IPS-15b (cell line): ENCODE measurements around the gene EFCAB7.
"Not testable (repeated sequence)": the region's sequence is repeated elsewhere in the genome, so short reads cannot be mapped to it uniquely, and the experiment has no call there.

Experiments
- H3K27me3 ChIP-seq: one replicate; pipeline ENCODE4 v1.6.1; 2013; ENCODE audit warnings: low read length; ENCODE audit not compliant: control insufficient read depth, insufficient read depth
- H3K36me3 ChIP-seq: one replicate; pipeline ENCODE4 v1.6.1; 2013; ENCODE audit warnings: low read length; ENCODE audit not compliant: control insufficient read depth, insufficient read depth
- H3K4me1 ChIP-seq: one replicate; pipeline ENCODE4 v1.6.1; 2013; ENCODE audit warnings: mild to moderate bottlenecking, low read length; ENCODE audit not compliant: control insufficient read depth, insufficient read depth
- H3K4me3 ChIP-seq: one replicate; pipeline ENCODE4 v1.5.1; 2013; ENCODE audit warnings: low read depth, low read length
- H3K9ac ChIP-seq: one replicate; pipeline ENCODE4 v1.6.1; 2013; ENCODE audit warnings: low read depth, mild to moderate bottlenecking, low read length
- H3K9me3 ChIP-seq: one replicate; pipeline ENCODE4 v1.6.1; 2013; ENCODE audit warnings: mild to moderate bottlenecking, low read length; ENCODE audit not compliant: control insufficient read depth, insufficient read depth

Gene EFCAB7

DNA sequence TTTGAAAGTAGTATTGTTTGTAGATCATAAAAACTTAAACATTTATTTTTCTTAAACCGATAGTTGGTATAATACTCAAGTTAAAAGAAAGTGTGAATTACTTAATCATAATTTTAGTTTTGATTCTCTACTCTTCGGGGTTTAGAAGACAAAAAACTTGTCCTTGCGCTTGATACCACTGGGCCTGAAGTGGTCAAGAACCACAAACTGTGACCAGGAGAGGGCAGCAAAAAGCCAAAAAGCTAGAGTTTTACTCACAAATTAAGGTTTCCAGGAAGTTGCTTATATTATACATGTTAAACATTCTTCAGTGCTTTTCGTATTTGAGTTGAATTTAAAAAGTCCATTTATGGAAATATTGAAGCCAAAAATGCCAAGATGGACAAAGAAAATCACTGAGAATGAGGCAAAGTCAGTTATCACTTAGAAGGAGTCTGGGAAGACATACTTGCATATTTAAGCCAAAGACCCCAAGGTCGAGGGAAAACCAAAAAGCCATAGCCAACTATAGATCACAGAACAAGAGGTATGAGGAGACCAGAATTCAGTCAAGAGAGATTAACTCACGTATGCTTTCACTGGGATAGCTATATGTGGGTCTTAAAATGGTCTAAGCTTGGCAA, 34.2 kb downstream of the EFCAB7 start:
- Histone ChIP-seq H3K9me3 (no peaks in the 10 kb centered on the region), H3K4me3 (no peak overlapping the region), H3K9ac (no peak overlapping the region), H3K27me3 (no peaks in the 10 kb centered on the region), H3K4me1 (peaks cover 4% of the 10 kb centered on the region), H3K36me3 (no peaks in the 10 kb centered on the region)

DNA sequence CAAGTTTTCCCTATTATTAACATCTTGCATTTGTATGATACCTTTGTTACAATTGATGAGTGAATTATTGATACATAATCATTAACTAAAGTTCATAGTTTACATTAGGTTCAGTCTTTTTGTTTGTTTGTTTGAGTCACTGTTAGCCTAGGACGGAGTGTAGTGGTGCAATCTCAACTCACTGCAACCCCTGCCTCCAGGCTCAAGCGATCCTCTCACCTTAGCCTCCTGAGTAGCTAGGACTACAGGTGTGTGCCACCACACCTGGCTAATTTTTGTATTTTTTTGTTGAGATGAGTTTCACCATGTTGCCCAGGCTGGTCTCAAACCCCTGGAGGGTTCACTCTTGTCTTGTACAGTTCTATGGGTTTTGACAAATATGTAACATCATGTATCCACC, 36.0 kb downstream of the EFCAB7 start:
- H3K4me3 ChIP-seq: no peak overlapping the region
- H3K27me3 ChIP-seq: no peaks in the 10 kb centered on the region
- H3K36me3 ChIP-seq: no peaks in the 10 kb centered on the region
- H3K9me3 ChIP-seq: no peaks in the 10 kb centered on the region
- peaks cover 4% of the 10 kb centered on the region for H3K4me1 ChIP-seq
- H3K9ac ChIP-seq: no peak overlapping the region

DNA sequence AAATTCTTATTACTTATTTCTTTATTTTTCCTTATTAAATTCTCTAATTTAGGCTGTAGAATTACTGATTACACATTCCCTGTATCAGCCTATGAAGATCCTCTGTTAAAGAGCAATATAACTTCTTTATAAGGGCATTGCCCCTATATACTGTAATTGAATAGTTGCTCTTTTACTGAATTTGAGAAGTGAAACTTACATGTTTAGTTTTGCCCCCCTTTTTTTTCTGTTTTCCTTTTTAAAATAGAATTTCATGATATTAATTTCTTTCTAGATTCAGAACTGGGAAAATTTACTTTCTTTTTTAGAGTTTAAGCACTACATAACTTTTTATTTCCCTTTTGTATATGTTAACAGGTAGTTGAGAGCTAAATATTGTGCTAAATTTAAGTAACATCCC, 40.4 kb downstream of the EFCAB7 start:
- no peaks in the 10 kb centered on the region for H3K4me1 ChIP-seq
- H3K27me3 ChIP-seq: no peaks in the 10 kb centered on the region
- no peak overlapping the region for H3K9ac ChIP-seq
- H3K36me3 ChIP-seq: no peaks in the 10 kb centered on the region
- H3K4me3 ChIP-seq: no peak overlapping the region
- H3K9me3 ChIP-seq: no peaks in the 10 kb centered on the region

DNA sequence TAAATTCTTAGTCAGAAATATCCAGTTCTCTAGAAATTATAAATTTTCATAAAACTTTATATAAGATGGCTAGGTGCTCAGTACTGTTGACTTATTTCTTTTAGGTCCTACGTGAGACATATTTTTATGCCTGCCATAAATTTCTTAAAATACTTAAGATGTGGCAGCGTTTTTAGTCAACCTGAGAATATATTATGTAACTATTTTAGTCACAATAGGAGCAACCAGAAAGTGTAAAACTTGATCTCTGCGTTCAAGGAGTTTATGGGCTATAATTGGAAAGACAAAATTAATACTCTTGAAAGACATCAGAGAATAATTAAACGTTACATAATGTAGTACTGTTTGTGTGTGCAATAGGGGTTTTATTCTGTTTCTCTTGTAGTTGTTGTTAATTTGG, 45.7 kb downstream of the EFCAB7 start:
- H3K9me3 ChIP-seq: no peaks in the 10 kb centered on the region
- H3K4me1 ChIP-seq: peaks cover 17% of the 10 kb centered on the region
- no peaks in the 10 kb centered on the region for H3K36me3 ChIP-seq
- H3K27me3 ChIP-seq: no peaks in the 10 kb centered on the region
- H3K9ac ChIP-seq: no peak overlapping the region
- H3K4me3 ChIP-seq: no peak overlapping the region

DNA sequence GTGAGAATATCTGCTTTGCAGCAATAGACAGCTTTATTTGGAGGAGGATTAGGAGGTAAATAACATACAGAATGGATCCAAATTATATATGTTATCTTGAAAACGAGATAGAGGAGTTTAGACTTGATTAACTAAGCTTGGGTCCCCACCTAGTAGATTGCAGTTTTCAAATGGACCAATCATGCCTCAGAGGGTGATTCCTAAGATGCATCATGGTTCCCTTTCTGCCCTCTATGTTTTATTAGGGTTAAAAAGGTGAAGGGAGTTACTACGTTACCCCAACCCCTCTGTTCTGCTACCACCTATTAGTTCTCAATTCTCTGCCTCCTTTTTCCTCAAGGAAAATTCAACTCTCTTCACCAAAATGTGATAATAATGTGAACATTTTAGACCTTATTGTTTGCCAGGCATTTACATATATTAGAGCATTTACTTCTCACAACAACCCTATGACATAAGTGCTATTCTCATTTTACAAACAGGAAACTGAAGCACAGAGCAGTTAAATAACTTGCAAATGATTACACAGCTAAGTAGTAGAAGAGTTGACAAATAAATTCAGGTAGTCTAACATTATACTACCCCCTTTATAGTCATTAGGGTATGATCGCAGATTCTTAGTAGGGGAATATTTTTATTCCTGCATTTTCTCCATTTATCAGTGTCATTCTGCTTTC, 46.5 kb downstream of the EFCAB7 start:
- no peaks in the 10 kb centered on the region for H3K27me3 ChIP-seq
- peaks cover 19% of the 10 kb centered on the region for H3K4me1 ChIP-seq
- H3K9ac ChIP-seq: no peak overlapping the region
- H3K36me3 ChIP-seq: no peaks in the 10 kb centered on the region
- H3K4me3 ChIP-seq: no peak overlapping the region
- H3K9me3 ChIP-seq: no peaks in the 10 kb centered on the region

DNA sequence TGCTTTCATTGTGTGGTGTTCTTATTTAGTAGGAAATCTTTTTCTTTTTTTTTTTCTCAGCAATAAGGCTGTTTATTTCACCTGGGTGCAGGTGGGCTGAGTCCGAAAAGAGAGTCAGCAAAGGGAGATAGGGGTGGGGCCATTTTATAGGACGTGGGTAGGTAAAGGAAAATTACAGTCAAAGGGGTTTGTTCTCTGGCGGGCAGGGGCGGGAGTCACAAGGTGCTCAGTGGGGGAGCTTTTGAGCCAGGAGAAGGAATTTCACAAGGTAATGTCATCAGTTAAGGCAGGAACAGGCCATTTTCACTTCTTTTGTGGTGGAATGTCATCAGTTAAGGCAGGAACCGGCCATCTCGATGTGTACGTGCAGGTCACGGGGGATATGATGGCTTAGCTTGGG, 49.4 kb downstream of the EFCAB7 start:
- not testable (repeated sequence) for H3K9ac ChIP-seq, H3K9me3 ChIP-seq, H3K4me3 ChIP-seq, H3K36me3 ChIP-seq, H3K27me3 ChIP-seq
- peaks cover 22% of the 10 kb centered on the region for H3K4me1 ChIP-seq

DNA sequence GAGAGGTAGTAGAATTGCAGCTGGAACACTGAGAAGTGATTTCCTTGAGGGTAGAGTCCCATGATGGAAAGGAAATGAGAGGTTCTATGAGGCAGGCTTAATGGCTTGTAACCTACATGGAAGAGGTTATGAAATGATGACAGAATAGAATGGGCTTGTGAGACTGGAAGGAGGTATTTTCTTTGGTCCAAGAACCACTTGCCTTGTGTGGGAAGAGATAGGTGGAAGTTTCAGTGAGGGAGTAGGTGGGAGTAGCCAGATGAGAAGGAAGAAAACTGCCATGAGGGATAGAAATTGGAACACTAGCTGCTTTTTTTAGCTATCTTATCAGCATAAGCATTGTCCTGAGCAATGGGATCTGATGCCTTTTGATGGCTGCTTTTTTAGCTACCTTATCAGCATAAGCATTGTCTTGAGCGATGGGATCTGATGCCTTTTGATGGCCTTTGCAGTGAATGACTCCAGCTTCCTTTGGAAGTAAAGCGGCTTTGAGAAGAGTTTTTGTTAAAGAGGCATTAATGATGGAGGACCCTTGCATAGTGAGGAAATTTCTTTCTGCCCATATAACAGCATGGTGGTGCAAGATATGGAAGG, 51.0 kb downstream of the EFCAB7 start:
- not testable (repeated sequence) for H3K27me3 ChIP-seq, H3K9me3 ChIP-seq, H3K36me3 ChIP-seq, H3K9ac ChIP-seq
- Histone ChIP-seq H3K4me1 (peaks cover 22% of the 10 kb centered on the region), H3K4me3 (peak overlapping the region; percentile 30)

DNA sequence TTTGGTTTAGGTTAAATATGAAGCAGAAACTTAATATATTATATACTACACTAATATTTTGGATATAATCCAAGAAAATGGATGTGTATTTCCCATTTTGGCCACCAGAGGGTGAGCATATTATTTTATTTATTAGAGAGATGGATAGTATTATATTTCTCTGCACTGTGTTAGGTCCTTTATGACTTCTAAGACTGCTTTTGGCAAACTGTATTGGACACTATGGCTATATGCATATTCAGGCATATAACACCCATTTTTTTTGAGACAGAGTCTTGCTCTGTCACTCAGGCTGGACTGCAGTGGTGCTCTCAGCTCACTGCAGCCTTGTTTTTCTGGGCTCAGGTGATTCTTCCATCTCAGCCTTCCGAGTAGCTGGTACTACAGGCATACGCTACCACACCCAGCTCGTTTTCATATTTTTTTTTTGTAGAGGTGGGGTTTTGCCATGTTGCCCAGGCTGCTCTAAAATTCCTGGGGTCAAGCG, 52.1 kb downstream of the EFCAB7 start:
- Histone ChIP-seq H3K27me3 (no peaks in the 10 kb centered on the region), H3K36me3 (no peaks in the 10 kb centered on the region), H3K4me1 (peaks cover 22% of the 10 kb centered on the region), H3K9me3 (no peaks in the 10 kb centered on the region), H3K9ac (no peak overlapping the region), H3K4me3 (no peak overlapping the region)

DNA sequence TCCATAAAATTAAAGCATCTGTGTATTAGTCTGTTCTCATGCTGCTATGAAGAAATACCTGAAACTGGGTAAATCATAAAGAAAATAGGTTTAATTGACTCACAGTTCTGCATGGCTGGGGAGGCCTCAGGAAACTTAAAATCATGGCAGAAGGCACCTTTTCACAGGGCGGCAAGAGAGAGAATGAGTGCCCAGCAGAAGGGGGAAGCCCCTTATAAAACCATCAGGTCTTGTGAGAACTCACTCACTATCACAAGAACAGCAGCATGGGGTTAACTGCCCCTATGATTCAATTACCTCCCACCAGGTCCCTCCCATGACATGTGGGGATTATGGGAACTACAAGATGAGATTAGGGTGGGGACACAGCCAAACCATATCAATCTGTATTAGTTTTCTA, 63.0 kb downstream of the EFCAB7 start:
- H3K4me3 ChIP-seq, H3K4me1 ChIP-seq, H3K9me3 ChIP-seq, H3K27me3 ChIP-seq, H3K36me3 ChIP-seq, H3K9ac ChIP-seq: not testable (repeated sequence)

DNA sequence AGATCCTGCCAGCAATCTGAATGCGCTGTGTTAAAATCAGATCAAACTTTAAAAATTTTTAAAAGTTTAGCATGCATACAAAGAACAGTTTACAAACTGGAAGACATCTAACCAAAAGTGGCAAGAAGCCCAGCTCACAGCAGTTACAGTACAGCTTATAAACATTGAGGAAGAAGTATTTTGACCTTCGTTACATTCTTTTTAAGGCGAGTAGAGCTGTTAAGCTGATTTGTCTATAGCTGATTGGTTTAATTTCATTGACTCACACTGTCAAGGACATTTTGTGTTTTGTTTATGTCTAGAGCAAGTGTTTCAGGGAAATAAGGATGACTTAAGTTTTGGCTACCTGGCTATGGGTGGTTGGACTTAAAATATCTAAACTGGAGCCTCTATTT, 66.8 kb downstream of the EFCAB7 start:
- no peaks in the 10 kb centered on the region for H3K27me3 ChIP-seq
- H3K9me3 ChIP-seq: no peaks in the 10 kb centered on the region
- no peaks in the 10 kb centered on the region for H3K36me3 ChIP-seq
- H3K4me3 ChIP-seq: no peak overlapping the region
- no peaks in the 10 kb centered on the region for H3K4me1 ChIP-seq
- H3K9ac ChIP-seq: no peak overlapping the region

DNA sequence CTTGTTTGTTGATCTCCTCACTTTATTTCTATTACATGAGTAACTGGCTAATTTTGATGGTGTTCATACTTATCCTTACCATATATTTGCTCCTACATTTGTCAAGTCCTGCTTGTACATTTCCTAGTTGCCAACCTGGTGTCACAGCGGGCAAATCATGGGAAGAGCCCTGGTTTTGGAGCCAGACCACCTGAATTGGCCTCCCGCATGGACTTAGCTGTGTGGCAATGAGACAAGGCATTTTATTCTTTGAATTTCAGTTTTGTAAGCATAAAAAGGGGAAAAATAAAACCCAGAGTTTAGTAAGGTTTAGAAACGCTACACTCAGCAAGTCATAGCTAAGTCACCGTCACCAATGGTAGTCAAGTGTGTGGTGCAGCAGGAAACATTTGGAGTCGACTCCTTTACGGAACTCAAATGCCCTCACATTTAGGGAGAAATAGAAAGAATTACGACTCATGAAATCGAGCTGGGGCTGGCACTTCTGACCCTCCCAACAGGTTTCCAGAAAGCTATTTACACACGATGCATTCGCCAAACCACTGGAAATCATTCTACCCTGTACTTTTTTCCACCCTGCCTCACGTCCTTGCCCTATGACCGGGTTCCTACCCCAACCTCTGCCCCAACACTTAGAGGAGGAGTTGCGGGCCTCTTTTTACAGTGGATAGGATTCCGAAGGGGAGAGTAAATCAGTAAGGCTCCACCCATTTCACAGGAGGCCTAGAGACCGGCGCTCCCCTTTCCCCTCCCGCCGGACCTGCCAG, 69.4 kb downstream of the EFCAB7 start:
- H3K4me1 ChIP-seq: no peaks in the 10 kb centered on the region
- H3K9ac ChIP-seq: peak overlapping the region; percentile 32
- H3K4me3 ChIP-seq: peak overlapping the region; percentile 93
- H3K27me3 ChIP-seq: no peaks in the 10 kb centered on the region
- H3K36me3 ChIP-seq: peaks cover 2% of the 10 kb centered on the region
- no peaks in the 10 kb centered on the region for H3K9me3 ChIP-seq
